Activated CD4-positive, CD25-positive, alpha-beta regulatory T cell treated with anti-CD3 and anti-CD28 coated beads, Interleukin-2, amount 50 U/mL, for 24 hours (primary cell): Measurements from ENCODE around the gene MYZAP.
A peak's percentile ranks its signal among the peaks of the same experiment; 100 is the strongest.

Experiments used
- ATAC-seq, 2 donors: fragments of 150-1000 bp; cut with Tn5 transposase; one replicate each; pipeline ENCODE4 v1.10.0; 2021; ENCODE audit warnings: mild to moderate bottlenecking in 1 of 2, moderate library complexity in 1 of 2

MYZAP gene, protein sequence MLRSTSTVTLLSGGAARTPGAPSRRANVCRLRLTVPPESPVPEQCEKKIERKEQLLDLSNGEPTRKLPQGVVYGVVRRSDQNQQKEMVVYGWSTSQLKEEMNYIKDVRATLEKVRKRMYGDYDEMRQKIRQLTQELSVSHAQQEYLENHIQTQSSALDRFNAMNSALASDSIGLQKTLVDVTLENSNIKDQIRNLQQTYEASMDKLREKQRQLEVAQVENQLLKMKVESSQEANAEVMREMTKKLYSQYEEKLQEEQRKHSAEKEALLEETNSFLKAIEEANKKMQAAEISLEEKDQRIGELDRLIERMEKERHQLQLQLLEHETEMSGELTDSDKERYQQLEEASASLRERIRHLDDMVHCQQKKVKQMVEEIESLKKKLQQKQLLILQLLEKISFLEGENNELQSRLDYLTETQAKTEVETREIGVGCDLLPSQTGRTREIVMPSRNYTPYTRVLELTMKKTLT

DNA sequence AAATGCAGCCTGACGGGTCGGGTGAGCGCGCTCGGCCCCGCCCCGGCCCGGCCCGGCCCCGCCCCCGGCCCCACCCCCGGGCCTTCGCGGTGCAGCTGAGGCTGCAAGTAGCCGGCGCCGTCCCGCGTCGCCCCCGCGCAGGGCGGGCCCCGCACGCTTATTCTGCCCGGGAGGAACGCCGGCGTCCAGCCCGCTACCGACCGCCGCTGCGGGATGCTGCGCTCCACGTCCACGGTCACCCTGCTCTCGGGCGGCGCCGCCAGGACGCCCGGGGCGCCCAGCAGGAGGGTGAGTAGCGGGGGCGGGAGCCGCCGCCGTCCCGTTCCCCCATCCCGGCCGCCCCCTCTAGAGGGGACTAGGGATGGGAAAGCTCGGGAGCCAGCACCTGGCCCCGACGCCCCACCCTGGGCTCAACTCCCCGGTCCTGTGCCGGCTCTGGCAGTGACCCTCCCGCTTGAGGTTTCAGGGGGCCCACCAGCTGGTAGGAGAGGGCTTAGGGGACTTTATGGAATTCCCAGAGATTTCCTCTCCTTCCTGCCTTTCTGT is at the start of gene MYZAP:
Gene MYZAP, plus strand, starts transcription at position 83 of the 546 bp plus-strand sequence. Its CDS starts 131 bp downstream, at position 214.
- ATAC-seq = peak; percentile 72 to 81

DNA sequence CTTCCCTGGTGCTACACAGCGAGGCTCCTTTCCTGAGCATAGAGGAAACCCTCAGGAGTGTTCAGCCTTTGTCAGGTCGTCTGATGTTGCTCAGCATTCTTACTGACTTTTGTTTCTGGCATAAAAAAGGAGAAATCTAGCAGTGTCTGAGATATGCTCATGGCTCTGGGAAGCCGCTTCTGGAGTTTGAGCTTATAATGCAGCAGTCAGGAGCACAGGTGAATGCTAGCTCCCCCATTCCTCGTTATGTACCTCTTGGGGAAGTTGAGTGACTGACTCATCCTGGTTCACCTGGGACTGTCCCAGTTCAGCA is 49.2 kb upstream of the MYZAP start:
- no peak for ATAC-seq

DNA sequence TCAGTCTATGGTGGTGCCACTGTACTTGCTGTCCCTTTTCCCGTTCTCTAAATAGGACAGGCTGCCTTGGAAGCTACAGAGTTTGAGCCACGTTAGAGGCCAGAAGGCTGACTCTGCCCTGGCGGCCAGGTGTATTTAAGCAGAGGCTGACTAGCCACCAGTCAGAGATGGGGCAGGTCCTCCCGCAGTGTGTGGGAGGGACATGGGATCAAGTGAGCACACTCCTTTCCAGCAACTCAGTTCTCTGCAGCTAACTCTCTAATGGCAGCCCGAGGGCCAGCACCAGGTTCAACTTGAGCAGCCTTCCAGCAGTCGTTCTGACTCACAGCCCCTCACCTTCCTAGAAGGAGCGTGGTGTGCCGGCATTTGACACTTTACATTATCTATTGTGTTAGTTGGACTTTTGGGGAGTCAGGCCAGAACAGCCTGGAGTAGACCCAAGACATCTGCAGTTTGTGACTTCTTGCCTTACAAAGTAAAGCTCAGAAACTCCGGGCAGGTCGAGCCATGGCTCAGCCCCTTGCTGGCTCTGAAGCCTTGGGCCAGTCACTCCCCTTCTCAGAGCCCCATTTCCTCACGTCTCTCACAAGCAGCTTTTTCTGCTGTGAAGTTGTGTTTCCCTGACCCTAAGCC is 46.7 kb upstream of the MYZAP start:
- no peak for ATAC-seq

DNA sequence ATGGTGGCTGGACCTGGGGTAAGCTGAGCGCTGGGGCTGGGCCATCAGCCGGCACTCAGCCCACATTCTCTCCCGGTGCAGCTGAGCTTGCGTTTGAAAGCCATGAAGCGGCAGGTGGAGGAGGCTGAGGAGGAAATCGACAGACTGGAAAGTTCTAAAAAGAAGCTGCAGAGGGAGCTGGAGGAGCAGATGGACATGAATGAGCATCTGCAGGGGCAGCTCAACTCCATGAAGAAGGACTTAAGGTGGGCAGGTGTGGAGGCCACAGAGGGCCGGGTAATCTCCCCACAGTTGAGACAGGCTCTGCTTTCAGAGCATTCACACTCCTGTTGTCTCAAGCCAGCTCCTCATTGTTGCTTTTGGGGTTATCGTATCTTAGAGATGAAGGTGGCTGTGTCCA is 45.7 kb upstream of the MYZAP start:
- no peak for ATAC-seq

DNA sequence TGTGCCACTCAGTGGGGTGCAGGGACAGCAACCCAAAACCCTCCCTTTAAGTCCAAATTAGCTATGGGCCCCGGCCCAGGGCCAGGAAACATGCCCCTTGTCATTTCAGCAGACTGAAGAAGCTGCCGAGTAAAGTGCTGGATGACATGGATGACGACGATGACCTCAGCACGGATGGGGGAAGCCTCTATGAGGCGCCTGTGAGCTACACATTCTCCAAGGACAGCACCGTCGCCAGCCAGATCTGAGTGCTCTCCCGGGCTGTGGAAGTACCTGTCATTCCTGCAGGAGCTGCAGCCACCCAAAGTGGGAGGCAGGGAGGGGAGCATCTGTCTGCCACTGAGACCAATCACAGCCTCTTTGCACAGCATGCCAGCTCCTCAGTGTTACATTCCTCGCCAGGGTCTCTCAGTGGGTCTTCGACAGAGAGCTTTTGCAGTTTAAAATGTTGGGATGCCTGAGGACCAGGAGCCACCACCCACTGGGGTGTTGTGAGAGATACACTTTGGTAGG is 44.4 kb upstream of the MYZAP start:
- no peak for ATAC-seq

DNA sequence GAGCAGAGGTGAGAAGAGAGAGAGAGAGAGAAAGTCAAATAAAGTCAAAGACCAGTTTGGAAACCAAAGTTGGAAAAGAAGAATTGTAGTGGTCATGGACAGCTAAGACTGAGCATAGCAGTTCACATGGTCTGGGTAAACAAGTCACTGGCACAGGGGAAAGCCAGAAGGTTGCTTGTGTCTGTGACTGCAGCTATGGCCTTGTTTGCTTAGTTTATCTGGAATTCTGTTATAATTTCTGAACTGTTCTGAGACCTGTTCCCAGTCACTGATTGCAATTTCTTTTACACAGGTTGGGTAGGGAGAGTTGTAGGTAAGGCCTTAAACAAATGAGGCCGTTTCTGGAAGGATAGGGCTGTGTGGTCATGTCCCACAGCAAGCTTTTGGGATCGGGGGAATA is 43.4 kb upstream of the MYZAP start:
- ATAC-seq = no peak

DNA sequence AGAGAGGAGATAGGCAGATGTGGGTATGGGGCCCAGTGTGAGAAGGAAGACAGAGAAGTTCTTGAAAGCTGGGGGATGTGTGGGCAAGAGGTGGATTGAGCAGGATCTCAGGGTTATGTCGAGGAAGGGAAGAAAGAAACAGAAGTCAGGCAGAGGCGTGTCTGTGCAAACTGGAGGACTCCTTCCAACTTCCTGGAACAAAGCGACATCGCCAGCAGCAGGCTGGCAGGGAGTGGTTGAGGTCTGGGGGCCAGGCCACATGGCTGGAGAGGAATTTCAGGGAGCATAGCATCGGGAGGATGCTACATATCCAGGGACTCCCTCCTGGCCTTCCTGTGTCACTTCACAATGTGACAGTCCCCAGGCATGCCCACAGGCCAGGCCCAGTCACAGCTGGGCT is 42.9 kb upstream of the MYZAP start:
- no peak for ATAC-seq

DNA sequence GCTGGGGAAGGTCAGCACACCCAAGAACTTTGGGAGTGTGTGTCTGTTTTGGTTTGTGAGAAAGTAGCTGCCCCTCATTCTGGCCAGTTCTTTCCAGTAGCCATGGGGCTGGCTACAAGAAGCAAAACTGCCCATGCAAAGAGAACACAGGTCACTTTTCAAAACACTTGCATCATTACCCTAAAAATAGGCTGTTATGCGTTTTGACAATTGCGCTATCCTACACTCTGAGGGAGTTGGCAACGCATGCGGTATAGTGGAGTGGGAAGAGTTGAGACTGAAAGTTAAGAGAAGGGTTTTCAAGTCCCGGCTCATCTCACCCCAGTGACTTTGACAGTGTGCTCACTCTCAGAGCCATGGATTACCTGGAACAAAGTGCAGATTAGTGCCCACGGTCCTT is 41.8 kb upstream of the MYZAP start:
- ATAC-seq = no peak

DNA sequence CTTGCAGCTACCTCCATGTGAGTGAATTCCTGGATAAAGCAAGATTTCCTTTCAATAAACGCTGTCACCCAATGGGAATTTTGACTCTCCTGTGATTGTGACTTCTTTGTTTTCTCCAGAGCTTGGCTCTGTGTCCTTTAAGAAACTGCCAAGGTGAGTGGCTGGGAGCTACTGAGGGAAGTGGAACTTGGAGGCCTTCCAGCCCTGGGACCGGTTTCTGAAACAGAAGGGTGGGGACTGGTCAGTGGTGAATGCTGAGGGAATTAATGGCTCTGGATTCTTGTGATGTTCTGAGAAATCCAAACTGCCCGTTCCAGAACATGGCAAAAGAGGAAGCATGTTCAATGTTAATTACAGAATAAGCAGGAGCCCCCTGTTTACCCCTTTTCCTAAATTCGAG is 41.1 kb upstream of the MYZAP start:
- no peak for ATAC-seq

DNA sequence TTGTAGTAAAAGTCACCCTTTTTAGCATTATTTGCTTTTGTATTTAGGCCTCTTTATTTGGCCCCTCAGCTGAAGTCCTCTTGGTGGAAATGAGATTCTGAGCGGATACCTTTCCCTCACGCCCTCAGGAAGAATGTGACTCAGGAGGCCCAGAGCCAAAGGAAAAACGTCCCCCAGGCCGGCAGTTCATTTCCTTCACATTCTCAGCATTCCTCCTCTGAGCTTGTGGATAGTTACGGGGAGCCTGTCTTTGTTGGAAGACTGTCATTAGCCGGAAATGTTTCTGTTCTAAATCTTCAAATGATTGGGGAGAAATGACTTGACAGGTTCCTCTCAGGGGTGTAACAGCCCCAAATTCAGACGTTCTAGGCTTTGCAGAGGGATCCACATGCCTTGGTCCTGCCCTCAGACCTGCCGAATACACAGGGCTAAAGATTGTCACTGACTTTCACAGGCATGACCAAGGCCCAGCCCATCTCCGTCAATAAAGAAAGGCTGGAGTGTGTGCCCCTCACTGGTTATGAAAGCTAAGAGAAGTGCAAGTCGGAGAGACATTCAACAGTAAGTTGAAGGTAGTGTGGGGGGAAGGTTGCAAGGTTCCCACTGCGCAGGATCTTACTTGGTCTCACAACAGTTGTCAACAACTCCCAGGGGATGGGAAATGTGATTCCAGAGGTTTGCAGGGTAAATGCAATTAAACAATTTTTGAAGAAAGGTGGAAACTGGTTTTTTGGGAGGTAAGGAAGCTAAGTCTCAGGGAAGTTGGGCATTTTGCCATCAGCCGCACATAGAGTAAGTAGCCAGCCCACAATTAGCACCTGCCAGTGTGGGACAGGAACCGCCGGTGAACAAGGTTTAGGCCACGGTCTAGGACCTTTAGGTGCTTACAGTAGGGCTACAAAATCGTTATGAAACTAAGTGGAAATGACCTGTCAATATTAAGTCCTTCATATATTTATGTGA is 39.7 kb upstream of the MYZAP start:
- ATAC-seq = no peak

DNA sequence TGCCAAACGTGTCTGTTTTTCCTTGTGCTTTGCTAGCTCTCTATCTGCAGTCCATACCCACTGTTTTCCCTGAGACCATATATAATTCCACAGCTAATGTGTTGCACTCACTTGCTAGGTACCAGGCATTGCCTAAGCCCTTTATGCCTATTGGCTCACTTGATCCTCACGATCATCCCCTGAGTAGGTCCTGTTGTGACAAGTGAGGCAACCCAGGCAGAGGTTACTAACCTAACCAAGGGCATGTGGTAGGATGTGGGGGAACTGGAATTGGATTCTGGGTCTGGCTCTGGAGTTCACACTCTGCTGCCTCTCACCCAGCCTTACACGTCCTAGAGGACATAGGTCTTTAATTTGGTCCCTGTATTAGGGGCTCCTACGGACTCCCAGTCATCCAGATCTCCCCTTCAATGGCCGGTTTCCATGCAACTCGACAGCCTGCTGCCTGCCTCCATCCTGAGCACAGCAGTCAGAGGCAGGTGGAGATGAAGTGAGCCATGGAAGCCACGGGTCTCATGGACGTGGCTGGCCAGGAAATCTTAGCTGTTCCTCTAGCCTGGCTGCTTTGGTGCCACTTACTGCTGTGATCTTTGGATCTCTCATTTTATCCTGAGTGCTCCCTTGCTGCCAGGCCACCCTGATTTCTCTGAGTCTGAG is 38.9 kb upstream of the MYZAP start:
- ATAC-seq = no peak

DNA sequence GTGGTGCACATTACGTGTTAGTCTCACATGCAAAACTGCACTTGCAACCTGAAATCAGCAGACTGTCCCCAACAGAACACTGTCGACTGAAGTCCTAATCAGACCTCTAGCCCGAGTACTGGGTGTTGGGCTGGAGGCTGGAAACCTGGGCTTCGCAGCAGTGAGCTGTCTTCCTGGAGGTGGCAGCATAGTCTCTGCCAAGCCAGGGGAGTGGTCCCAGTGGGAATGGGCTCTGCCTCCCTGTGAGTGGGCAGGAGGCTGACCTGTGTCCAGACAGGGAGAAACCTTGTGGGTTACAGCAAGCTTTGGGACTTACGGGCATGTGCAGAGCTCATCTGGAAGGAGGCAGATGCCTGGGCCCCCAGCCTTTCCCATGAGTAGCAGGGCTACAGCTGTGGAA is 38.2 kb upstream of the MYZAP start:
- ATAC-seq = no peak

DNA sequence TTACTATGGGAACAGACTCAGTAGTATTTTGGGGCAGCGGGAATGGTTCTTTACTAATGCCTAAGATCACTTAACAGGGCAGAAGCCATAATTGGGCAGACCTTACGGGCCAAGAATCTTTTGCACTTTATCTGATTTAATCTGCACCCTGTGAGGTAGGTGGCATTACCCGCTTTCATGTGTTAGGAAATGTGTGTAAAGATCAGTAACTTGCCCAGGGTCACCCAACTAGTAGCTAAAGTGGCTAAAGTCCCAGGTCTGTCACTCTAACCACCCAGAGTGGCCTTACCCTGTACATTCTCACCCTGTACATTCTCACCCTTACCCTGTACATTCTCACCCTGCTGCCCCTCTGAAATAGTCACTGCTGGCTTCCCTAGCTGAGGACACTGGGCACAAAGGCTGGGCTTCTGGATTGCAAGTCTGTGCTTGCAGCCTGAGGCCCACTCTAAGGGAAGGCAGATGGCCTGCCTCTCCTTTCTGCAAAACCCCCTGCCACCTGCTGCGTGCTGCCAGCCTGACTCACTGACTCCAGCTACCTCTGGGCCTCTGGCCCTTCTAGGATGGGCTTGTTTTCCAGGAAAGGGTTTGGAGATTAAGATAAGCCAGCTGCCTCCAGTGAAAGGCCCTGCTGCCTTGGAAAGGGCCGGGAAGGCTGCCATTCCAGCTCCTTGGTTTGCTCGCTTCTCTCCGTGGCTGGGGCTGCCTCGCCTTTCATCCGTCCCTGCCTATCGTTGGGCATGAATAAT is 37.5 kb upstream of the MYZAP start:
- ATAC-seq = no peak

DNA sequence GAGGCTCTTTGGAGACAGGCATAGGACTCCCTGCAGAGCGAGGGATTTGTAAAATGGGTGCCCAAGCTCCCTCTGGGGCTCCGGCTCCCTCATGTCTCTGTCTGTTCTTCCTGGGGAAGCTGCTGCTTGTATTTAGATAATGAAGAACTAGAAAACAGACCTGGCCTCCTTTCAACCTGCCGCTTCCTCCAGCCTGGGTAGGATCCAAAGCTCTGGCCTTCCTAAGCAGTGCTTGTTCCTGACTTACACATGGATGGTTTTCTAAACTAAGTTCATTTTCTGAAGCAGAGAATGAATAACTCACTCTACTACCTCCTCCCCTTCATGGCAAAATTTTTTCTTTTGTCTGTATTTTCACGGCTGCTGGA is 36.9 kb upstream of the MYZAP start:
- ATAC-seq = no peak

DNA sequence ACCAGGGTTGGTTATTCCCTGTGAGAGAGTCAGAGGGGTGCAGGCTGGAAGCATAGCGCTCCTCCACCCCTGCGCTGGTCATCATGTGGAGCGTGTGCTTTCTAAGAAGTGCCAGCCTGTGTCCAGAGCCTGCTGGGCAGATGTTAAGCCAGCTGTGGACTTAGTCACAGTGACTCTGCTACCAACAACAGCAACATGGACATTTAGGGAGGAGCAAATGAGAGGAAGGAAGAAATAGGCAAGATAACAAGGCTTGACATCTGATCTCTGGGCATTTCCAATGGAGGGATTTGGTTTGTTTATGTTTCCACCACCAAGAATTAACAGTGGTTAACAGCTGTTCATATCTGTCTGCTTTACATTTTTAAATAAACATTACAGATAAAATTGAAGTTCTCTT is 36.4 kb upstream of the MYZAP start:
- ATAC-seq = no peak

DNA sequence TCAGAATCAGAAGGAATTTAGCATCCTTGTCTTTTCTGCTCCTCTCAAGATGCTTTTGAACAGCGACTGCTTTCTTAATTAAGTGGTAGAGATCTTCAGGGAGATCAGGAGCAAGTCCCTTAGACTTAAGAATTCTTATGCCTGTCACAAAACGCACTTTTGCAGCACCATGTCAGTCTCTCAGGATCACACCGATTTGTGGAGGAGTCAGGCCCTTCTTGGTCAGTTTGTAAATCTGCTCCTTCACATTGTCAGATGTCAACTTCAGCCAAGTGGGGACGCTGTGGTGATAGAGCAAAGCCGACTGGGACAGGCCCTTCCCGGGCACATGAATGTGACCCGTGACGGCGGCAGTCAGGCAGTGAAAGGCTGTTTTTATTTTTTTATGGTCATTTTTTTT is 35.7 kb upstream of the MYZAP start:
- ATAC-seq = no peak

DNA sequence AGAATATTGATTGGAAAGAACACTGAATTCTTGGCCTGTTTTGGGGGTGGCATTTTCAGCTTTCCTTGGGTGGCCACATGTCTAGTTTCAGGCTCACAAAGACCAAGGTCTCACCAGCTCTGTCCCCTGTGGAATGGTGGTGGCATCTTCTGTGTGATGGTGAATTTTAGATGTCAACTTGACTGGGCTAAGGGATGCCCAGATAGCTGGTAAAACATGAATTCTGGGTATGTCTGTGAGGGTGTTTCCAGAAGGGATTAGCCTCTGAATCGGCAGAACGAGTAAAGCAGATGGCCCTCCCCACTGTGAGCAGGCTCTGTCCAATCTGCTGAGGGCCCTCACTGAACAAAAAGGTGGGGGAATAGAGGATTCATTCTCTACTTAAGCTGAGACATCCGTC is 34.4 kb upstream of the MYZAP start:
- no peak for ATAC-seq

DNA sequence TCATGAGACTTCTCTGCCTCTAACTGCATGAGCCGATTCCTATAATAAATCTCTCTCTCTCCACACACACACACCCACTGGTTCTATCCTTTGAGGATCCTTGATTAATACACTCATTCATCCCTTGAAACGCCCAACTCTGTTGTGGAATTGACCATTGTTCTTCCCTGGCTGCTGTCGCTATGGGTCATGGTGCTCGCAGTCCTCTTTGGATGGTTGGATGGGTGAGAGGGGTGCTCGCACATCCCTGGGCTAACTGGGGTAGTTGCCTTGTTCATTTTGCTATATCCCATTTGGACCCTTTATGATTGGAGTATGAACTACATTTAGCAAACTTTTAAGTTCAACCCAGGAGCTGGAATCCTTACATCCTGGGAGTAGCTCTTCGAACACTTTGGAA is 33.9 kb upstream of the MYZAP start:
- no peak for ATAC-seq

DNA sequence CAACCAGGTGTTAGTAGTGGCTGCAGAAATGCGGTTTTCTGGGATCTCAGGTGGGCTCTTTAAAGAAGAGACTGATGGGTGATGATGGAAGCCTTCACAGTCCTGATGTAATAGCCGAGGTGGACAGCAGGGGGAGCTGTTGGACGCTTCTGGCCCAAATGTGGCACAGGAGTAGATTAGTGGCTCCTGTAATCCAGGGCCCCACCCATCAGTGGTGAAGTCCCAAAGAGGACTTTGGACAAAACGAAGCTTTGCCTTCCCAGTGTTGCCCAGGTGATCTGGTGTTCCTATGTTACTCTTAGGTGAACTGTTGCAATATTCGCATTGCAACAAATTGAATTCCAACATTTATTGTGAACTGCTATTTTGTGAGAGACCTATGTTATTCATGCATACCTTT is 31.8 kb upstream of the MYZAP start:
- ATAC-seq = peak in 1 of 2 donors; percentile 23

DNA sequence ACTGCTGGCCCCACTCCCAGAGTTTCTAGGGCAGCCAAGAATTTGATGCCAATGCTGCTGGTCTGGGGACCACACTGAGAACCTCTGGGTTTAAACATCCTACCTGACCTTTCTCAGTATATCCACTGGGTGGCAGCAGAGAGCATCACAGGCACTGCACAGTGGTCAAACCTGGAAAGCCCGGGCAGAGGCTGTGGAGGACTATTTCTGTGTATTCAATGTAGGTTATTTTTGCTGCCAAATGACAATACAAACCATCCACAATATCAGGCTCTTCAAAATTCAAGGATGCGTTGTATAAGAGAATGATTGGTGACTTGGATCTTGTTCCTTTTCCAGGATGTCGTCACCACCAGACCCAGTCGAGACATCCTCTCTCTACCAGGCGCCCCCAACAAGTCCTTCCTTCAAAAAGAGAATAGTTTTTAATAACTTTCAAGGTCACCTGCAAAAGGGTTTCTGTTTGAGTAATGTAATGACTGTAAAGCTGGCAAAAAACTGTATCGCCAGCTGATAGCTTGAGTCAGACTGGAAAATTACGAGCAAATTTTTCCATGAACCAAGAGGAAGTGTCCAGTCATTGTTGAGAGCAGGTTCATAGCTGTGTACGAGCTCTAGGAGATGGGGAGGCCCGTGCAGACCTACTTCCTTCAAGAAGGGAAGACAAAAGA is 30.5 kb upstream of the MYZAP start:
- peak; percentile 80 to 84 for ATAC-seq

DNA sequence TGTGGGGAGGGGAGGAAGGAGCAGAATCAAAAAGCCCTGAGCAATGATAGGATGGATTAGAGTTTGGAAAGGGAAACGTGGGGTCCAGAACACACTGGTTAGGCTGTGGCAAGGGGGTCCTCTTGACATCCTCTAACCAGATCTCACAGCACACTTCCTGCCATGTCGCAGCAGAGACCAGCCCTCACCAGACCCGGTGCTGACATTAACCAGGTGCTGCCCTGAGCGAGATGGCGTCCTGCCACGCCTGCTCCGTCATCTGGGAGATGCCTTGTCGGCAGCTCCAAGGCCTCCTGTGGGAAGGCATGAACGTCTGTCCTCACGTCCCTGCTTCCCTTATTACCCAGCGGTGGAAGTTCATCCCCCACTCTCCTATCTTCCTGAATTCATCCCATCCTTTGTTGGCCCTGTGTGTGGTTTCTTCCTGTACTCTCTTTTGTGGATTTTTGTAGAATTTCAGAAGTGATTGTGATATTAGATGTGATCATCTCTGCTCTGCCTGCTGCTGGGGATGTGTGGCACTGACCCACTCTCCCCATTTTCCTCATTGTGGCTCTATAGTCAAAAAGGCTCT is 29.4 kb upstream of the MYZAP start:
- ATAC-seq = no peak
